Activated CD8-positive, alpha-beta T cell treated with anti-CD3 and anti-CD28 coated beads for 36 hours (primary cell): ENCODE results near the gene BPGM. TPM values are rescaled to one million over a fixed set of nuclear protein-coding genes. Genes with fewer than 3 reads are reported as not detected.

ENCODE experiments used
- ATAC-seq: fragments of 200-7000 bp; cut with Tn5 transposase; one replicate; pipeline ENCODE4 v1.10.0; 2021; ENCODE audit warnings: mild to moderate bottlenecking, moderate library complexity
- CTCF ChIA-PET: fragments of 350-600 bp; sonication (Branson Sonifier 250); formaldehyde crosslinking; loops from one replicate; lab custom pipeline; 2021; ENCODE audit warnings: antibody characterized with exemption; lab: Charles Lee
- POLR2A ChIA-PET: fragments of 350-600 bp; sonication (Branson Sonifier 250); formaldehyde crosslinking; loops from one replicate; lab custom pipeline; 2021; ENCODE audit warnings: antibody characterized with exemption; lab: Charles Lee
- DNase-seq: peaks from one replicate; pipeline ENCODE4 v3.0.0-alpha.2; 2020
- H3K27ac Mint-ChIP-seq: one replicate; pipeline ENCODE4 v1.8.0; 2021; ENCODE audit warnings: mild to moderate bottlenecking, mixed read lengths
- H3K27me3 Mint-ChIP-seq: one replicate; pipeline ENCODE4 v1.8.0; 2021; ENCODE audit warnings: mixed read lengths
- H3K36me3 Mint-ChIP-seq: one replicate; pipeline ENCODE4 v1.8.0; 2021; ENCODE audit warnings: low read depth, mixed read lengths
- H3K4me1 Mint-ChIP-seq: one replicate; pipeline ENCODE4 v1.8.0; 2021; ENCODE audit warnings: low read depth, mixed read lengths
- H3K4me3 Mint-ChIP-seq: one replicate; pipeline ENCODE4 v1.8.0; 2021; ENCODE audit warnings: mild to moderate bottlenecking, moderate library complexity, mixed read lengths
- H3K9me3 Mint-ChIP-seq: one replicate; pipeline ENCODE4 v1.8.0; 2021; ENCODE audit warnings: mixed read lengths
- CTCF ChIP-seq: fragments of 200-600 bp; IDR thresholded peaks from one replicate; pipeline ENCODE4 v1.8.0; 2022; ENCODE audit warnings: antibody characterized with exemption, mild to moderate bottlenecking
- intact Hi-C: fragments of 100-400 bp; cut with micrococcal nuclease; formaldehyde crosslinking; loops from one replicate; pipeline ENCODE4 v1.10.0; 2022
- total RNA-seq, 2 experiments: library from RNA; stranded (reverse); gene quantifications; one replicate each; pipeline ENCODE4 v1.2.3, GENCODE V29; 2021

BPGM gene
- total RNA-seq, 2 experiments from 2014 or later: 11.2 to 12.4 TPM

DNA sequence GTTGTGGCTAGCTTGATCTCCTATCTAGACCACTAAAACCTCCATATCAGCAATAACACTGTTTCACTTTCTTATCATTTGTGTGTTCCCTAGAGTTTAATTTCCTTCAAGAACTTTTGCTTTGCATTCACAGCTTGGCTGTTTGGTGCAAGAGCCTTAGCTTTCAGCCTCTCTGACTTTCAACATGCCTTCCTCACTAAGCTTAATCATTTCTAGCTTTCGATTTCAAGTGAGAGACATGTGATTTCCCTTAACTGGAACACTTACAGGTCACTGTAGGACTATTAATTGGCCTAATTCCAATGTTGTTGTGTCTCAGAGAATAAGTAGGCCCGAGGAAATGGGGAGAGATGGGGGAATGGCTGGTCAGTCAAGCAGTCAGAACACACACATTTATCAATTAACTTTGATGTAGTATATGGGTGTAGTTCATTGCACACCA is 10.6 kb upstream of the BPGM start:
- TF ChIP-seq CTCF: no peak
- H3K4me1 Mint-ChIP-seq: peaks cover 39% of the 10 kb centered on the region
- no peak overlapping the region for H3K4me3 Mint-ChIP-seq
- DNase-seq: no peak
- intact Hi-C loops: no loop called here
- peak overlapping the region; percentile 65 for H3K27ac Mint-ChIP-seq
- no peaks in the 10 kb centered on the region for H3K27me3 Mint-ChIP-seq
- no peaks in the 10 kb centered on the region for H3K9me3 Mint-ChIP-seq
- peak; percentile 63 for ATAC-seq
- ChIA-PET POLR2A (interaction anchor here (1.0 to 2.0 kb wide), 3 partner anchors 10 to 59 kb away, joined by 4 to 11 read pairs (median 5); partner anchors contain the start of gene BPGM), CTCF (interaction anchor here (0.9 to 7.2 kb wide), 16 partner anchors 11 to 535 kb away, joined by 3 to 109 read pairs (median 5); partner anchors contain the start of gene BPGM)
- no peaks in the 10 kb centered on the region for H3K36me3 Mint-ChIP-seq

DNA sequence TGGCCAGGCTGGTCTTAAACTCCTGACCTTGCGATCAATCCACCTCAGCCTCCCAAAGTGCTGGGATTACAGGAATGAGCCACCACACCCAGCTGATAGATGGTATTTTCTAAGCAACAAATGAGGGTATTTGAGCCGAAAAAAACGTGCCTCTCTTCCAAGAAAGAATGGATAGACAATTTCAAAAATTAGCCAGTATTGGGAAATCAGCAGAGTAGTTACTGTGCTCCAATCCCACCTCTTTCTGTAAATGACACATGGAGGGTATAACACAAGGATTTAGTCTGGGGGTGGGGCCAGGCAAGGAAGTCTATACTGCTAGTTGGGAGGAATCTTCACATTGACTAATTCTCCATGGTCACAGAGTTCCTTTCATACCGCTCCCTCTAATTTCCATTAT is 9.2 kb upstream of the BPGM start:
- peaks cover 44% of the 10 kb centered on the region for H3K4me1 Mint-ChIP-seq
- ATAC-seq (no peak), DNase-seq (no peak)
- H3K4me3 Mint-ChIP-seq: no peak overlapping the region
- no peak for TF ChIP-seq CTCF
- peaks cover 4% of the 10 kb centered on the region for H3K9me3 Mint-ChIP-seq
- ChIA-PET POLR2A (interaction anchor here (1.9 kb wide), 1 partner anchor 10 kb away, joined by 5 read pairs; no protein-coding TSS in a partner anchor), CTCF (interaction anchor here (6.4 kb wide), 1 partner anchor 9 kb away, joined by 65 read pairs; the partner anchor contains the start of gene BPGM)
- intact Hi-C loops: no loop called here
- peak overlapping the region; percentile 8 for H3K27ac Mint-ChIP-seq
- H3K36me3 Mint-ChIP-seq: no peaks in the 10 kb centered on the region
- H3K27me3 Mint-ChIP-seq: no peaks in the 10 kb centered on the region

GRCh38 chr7:134637934-134638719 is 8.5 kb upstream of the BPGM start:
- Mint-ChIP-seq H3K27me3 (no peaks in the 10 kb centered on the region), H3K4me1 (peaks cover 44% of the 10 kb centered on the region), H3K27ac (peak overlapping the region; percentile 8), H3K9me3 (peaks cover 4% of the 10 kb centered on the region), H3K36me3 (no peaks in the 10 kb centered on the region), H3K4me3 (no peak overlapping the region)
- intact Hi-C loops: no loop called here
- ATAC-seq: no peak
- TF ChIP-seq CTCF: no peak
- ChIA-PET POLR2A (interaction anchor here (1.9 kb wide), 1 partner anchor 9 kb away, joined by 5 read pairs; no protein-coding TSS in a partner anchor), CTCF (interaction anchor here (1.9 kb wide), 1 partner anchor 10 kb away, joined by 6 read pairs; no protein-coding TSS in a partner anchor)
- DNase-seq: no peak

DNA sequence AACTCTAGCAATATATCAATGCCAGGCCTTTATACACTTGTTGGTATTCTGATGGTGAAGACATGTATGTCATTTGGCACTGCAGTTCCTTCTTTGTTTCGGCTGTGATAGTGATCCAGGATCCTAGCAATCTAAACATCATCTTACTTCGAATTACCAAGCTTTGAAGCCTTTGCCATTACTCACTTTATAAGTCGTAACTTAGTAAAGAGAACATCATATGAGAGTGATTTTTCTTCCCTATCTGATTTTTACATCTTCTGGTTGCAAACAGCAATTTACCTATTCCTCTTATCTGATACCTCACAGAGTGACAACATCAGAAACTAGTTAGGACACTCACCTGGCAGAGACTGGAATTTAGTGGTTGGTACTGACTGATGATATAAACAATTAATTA is 7.6 kb upstream of the BPGM start:
- TF ChIP-seq CTCF: no peak
- ATAC-seq (no peak), DNase-seq (no peak)
- Mint-ChIP-seq H3K27me3 (no peaks in the 10 kb centered on the region), H3K9me3 (peaks cover 4% of the 10 kb centered on the region), H3K4me3 (no peak overlapping the region), H3K36me3 (no peaks in the 10 kb centered on the region), H3K4me1 (peaks cover 49% of the 10 kb centered on the region), H3K27ac (no peak overlapping the region)
- POLR2A ChIA-PET: no interaction called here
- CTCF ChIA-PET: interaction anchor here (0.8 to 1.9 kb wide), 3 partner anchors 9 to 63 kb away, joined by 3 to 6 read pairs (median 3); no protein-coding TSS in a partner anchor
- intact Hi-C loops: no loop called here
